Loucy (cell line): ENCODE measurements around the gene IQCN.

Source experiments
- H2AFZ ChIP-seq: fragments of 200-600 bp; sonication (generic); 2 replicates; pipeline ENCODE4 v1.6.0; 2016; ENCODE audit warnings: antibody characterized with exemption, mild to moderate bottlenecking, low read length, moderate library complexity
- H3F3A ChIP-seq: fragments of 200-600 bp; 2 replicates; pipeline ENCODE4 v1.6.0; 2016; ENCODE audit warnings: antibody characterized with exemption, low read depth, mild to moderate bottlenecking
- H3K27me3 ChIP-seq: fragments of 200-600 bp; sonication (generic); 2 replicates; pipeline ENCODE4 v1.6.1; 2014; ENCODE audit warnings: low read length, mild to moderate bottlenecking; ENCODE audit not compliant: insufficient read depth, poor library complexity, severe bottlenecking
- H3K36me3 ChIP-seq: fragments of 200-600 bp; sonication (generic); 2 replicates; pipeline ENCODE4 v1.6.1; 2016; ENCODE audit warnings: low read length; ENCODE audit not compliant: insufficient read depth
- H3K4me1 ChIP-seq: fragments of 200-600 bp; sonication (generic); 2 replicates; pipeline ENCODE4 v1.5.1; 2014; ENCODE audit warnings: low read length, mild to moderate bottlenecking; ENCODE audit not compliant: insufficient read depth, poor library complexity, severe bottlenecking
- H3K4me2 ChIP-seq: fragments of 200-600 bp; sonication (generic); 2 replicates; pipeline ENCODE4 v1.6.0; 2014; ENCODE audit warnings: antibody characterized with exemption, low read length, low read depth, mild to moderate bottlenecking; ENCODE audit not compliant: poor library complexity, severe bottlenecking
- H3K4me3 ChIP-seq: fragments of 200-600 bp; sonication (generic); 2 replicates; pipeline ENCODE4 v1.5.1; 2014; ENCODE audit warnings: low read length, mild to moderate bottlenecking, mixed read lengths; ENCODE audit not compliant: poor library complexity, severe bottlenecking
- H3K79me2 ChIP-seq: fragments of 200-600 bp; sonication (generic); 2 replicates; pipeline ENCODE4 v1.6.1; 2014; ENCODE audit warnings: low read length; ENCODE audit not compliant: insufficient read depth
- H3K9ac ChIP-seq: fragments of 200-600 bp; sonication (generic); 2 replicates; pipeline ENCODE4 v1.6.0; 2014; ENCODE audit warnings: mild to moderate bottlenecking, low read depth, low read length, moderate library complexity; ENCODE audit not compliant: poor library complexity, severe bottlenecking
- H3K9me2 ChIP-seq: fragments of 200-600 bp; sonication (generic); replicated peaks from 2 replicates; pipeline ENCODE4 v1.6.1; 2016; ENCODE audit warnings: low read depth, low read length, mixed read lengths
- H3K9me3 ChIP-seq: fragments of 200-600 bp; sonication (generic); 2 replicates; pipeline ENCODE4 v1.6.1; 2014; ENCODE audit warnings: mild to moderate bottlenecking, antibody characterized with exemption, low read length, low read depth; ENCODE audit not compliant: insufficient read depth
- H4K20me1 ChIP-seq: fragments of 200-600 bp; sonication (generic); 2 replicates; pipeline ENCODE4 v1.6.0; 2014; ENCODE audit warnings: antibody characterized with exemption, low read length, mild to moderate bottlenecking; ENCODE audit not compliant: insufficient read depth, poor library complexity, severe bottlenecking
- CTCF ChIP-seq: fragments of 200-600 bp; sonication (generic); conservative IDR thresholded peaks from 2 replicates; pipeline ENCODE4 v1.5.1; 2014; ENCODE audit warnings: mild to moderate bottlenecking, antibody characterized with exemption, low read length
- EZH2phosphoT487 ChIP-seq: fragments of 200-600 bp; IDR thresholded peaks from 2 replicates; pipeline ENCODE4 v1.6.1; 2018; ENCODE audit warnings: antibody characterized with exemption, mild to moderate bottlenecking, moderate library complexity, borderline replicate concordance

The IQCN gene

GRCh38 chr19:18261474-18261873, 12.8 kb downstream of the IQCN start:
- no peak overlapping the region for H3K4me2 ChIP-seq

GRCh38 chr19:18259893-18260292, 14.4 kb downstream of the IQCN start:
- no peak overlapping the region for H3K9ac ChIP-seq
- no peaks in the 10 kb centered on the region for H3K79me2 ChIP-seq
- TF ChIP-seq EZH2phosphoT487 (no peak), CTCF (no peak)

More at GRCh38 chr19:18261474-18261873, 12.8 kb downstream of the IQCN start:
- Histone ChIP-seq H3K9me2 (no peaks in the 10 kb centered on the region), H4K20me1 (no peaks in the 10 kb centered on the region), H3K9me3 (no peaks in the 10 kb centered on the region), H3K36me3 (no peaks in the 10 kb centered on the region), H3F3A (no peaks in the 10 kb centered on the region), H3K4me1 (peaks cover 14% of the 10 kb centered on the region), H2AFZ (no peak overlapping the region), H3K79me2 (no peaks in the 10 kb centered on the region), H3K27me3 (no peaks in the 10 kb centered on the region), H3K4me3 (no peak overlapping the region), H3K9ac (no peak overlapping the region)
- no peak for TF ChIP-seq EZH2phosphoT487
- no peak for TF ChIP-seq CTCF

GRCh38 chr19:18257503-18258470, 16.5 kb downstream of the IQCN start:
- no peak for TF ChIP-seq CTCF
- TF ChIP-seq EZH2phosphoT487, result no peak
- Histone ChIP-seq H3K9ac (no peak overlapping the region), H2AFZ (no peak overlapping the region), H3K79me2 (no peaks in the 10 kb centered on the region), H3K36me3 (no peaks in the 10 kb centered on the region), H3K27me3 (no peaks in the 10 kb centered on the region), H3F3A (no peaks in the 10 kb centered on the region), H3K4me3 (no peak overlapping the region), H3K4me1 (no peaks in the 10 kb centered on the region), H3K9me2 (no peaks in the 10 kb centered on the region), H3K9me3 (no peaks in the 10 kb centered on the region), H3K4me2 (no peak overlapping the region), H4K20me1 (no peaks in the 10 kb centered on the region)

More at GRCh38 chr19:18259893-18260292, 14.4 kb downstream of the IQCN start:
- no peaks in the 10 kb centered on the region for H3K36me3 ChIP-seq
- H3K9me3 ChIP-seq, result no peaks in the 10 kb centered on the region
- no peaks in the 10 kb centered on the region for H4K20me1 ChIP-seq
- no peaks in the 10 kb centered on the region for H3K27me3 ChIP-seq
- H3K4me3 ChIP-seq, result no peak overlapping the region
- H3K4me1 ChIP-seq, result peaks cover under 1% of the 10 kb centered on the region
- H2AFZ ChIP-seq, result no peak overlapping the region
- no peaks in the 10 kb centered on the region for H3K9me2 ChIP-seq
- H3F3A ChIP-seq, result no peaks in the 10 kb centered on the region
- H3K4me2 ChIP-seq, result no peak overlapping the region
